ENCODE results near the gene SBF2.

- TF ChIP-seq, protein P1, sequence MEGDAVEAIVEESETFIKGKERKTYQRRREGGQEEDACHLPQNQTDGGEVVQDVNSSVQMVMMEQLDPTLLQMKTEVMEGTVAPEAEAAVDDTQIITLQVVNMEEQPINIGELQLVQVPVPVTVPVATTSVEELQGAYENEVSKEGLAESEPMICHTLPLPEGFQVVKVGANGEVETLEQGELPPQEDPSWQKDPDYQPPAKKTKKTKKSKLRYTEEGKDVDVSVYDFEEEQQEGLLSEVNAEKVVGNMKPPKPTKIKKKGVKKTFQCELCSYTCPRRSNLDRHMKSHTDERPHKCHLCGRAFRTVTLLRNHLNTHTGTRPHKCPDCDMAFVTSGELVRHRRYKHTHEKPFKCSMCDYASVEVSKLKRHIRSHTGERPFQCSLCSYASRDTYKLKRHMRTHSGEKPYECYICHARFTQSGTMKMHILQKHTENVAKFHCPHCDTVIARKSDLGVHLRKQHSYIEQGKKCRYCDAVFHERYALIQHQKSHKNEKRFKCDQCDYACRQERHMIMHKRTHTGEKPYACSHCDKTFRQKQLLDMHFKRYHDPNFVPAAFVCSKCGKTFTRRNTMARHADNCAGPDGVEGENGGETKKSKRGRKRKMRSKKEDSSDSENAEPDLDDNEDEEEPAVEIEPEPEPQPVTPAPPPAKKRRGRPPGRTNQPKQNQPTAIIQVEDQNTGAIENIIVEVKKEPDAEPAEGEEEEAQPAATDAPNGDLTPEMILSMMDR (IDR thresholded peaks at IDR 0.05) = no peak
- TF ChIP-seq POLR2A (IDR thresholded peaks at IDR 0.05) = no peak
These were observed 455.1 kb downstream of the SBF2 start for GRCh38 chr11:9838961-9839360.

Measured in tibial nerve (tissue), 3 donors.